ENCODE results near the gene EFTUD2. TPM values are rescaled to one million over a fixed set of nuclear protein-coding genes. Genes with fewer than 3 reads are reported as not detected.

EFTUD2 gene
- total RNA-seq, 4 donors from 2014 or later: 53.4 to 85.7 (median 59.8) TPM

- no peak overlapping the region for H3K4me3 ChIP-seq
- DNase-seq: no peak
- H3K4me1 ChIP-seq: peaks cover 17 to 35% (median 23%) of the 10 kb centered on the region in 3 donors
- TF ChIP-seq CTCF (IDR thresholded peaks at IDR 0.05): no peak
- no peak for TF ChIP-seq POLR2A (IDR thresholded peaks at IDR 0.05)
- 70 to 73% methylated on average over 7 to 8 of the region's 11 CpGs for WGBS, 2 donors
- H3K27ac ChIP-seq: no peak overlapping the region
- intact Hi-C loops (cut with DNase I): loop anchor here (5.0 kb wide), 1 partner anchor 101 kb away; no protein-coding TSS in a partner anchor
- H3K36me3 ChIP-seq: peaks cover 0 to 6% (median 0%) of the 10 kb centered on the region in 3 donors
- no peaks in the 10 kb centered on the region for H3K9me3 ChIP-seq
- H3K27me3 ChIP-seq: no peaks in the 10 kb centered on the region
These were observed 22.1 kb upstream of the EFTUD2 start for GRCh38 chr17:44921122-44921882.

GRCh38 chr17:44920565-44920940, 21.3 kb upstream of the EFTUD2 start:
- no peaks in the 10 kb centered on the region for H3K9me3 ChIP-seq
- 42 to 82% methylated on average over 2 to 7 of the region's 7 CpGs for WGBS, 2 donors
- H3K4me1 ChIP-seq: peaks cover 21 to 43% (median 27%) of the 10 kb centered on the region in 3 donors
- H3K27ac ChIP-seq: no peak overlapping the region
- no peaks in the 10 kb centered on the region for H3K36me3 ChIP-seq
- no peaks in the 10 kb centered on the region for H3K27me3 ChIP-seq
- no peak for TF ChIP-seq CTCF (IDR thresholded peaks at IDR 0.05)
- TF ChIP-seq POLR2A (IDR thresholded peaks at IDR 0.05): no peak
- DNase-seq: no peak
- intact Hi-C loops (cut with DNase I): loop anchor here (5.0 kb wide), 1 partner anchor 102 kb away; no protein-coding TSS in a partner anchor
- H3K4me3 ChIP-seq: no peak overlapping the region

GRCh38 chr17:44919885-44920564, 20.8 kb upstream of the EFTUD2 start:
- DNase-seq: peak; percentile 25
- 3 to 6% methylated on average over 4 to 8 of the region's 9 CpGs for WGBS, 2 donors
- no peak overlapping the region for H3K4me3 ChIP-seq
- no peaks in the 10 kb centered on the region for H3K36me3 ChIP-seq
- TF ChIP-seq POLR2A (IDR thresholded peaks at IDR 0.05) (no peak), CTCF (IDR thresholded peaks at IDR 0.05) (peak; percentile 52 to 87 (median 82))
- H3K27ac ChIP-seq: no peak overlapping the region
- no peaks in the 10 kb centered on the region for H3K27me3 ChIP-seq
- peaks cover 21 to 47% (median 27%) of the 10 kb centered on the region in 3 donors for H3K4me1 ChIP-seq
- intact Hi-C loops (cut with DNase I): loop anchor here (5.0 kb wide), 1 partner anchor 102 kb away; no protein-coding TSS in a partner anchor
- H3K9me3 ChIP-seq: no peaks in the 10 kb centered on the region

GRCh38 chr17:44919411-44919810, 20.2 kb upstream of the EFTUD2 start:
- Histone ChIP-seq H3K4me3 (no peak overlapping the region), H3K27me3 (no peaks in the 10 kb centered on the region), H3K27ac (no peak overlapping the region), H3K9me3 (no peaks in the 10 kb centered on the region), H3K36me3 (no peaks in the 10 kb centered on the region), H3K4me1 (peaks cover 21 to 47% (median 27%) of the 10 kb centered on the region in 3 donors)
- intact Hi-C loops (cut with DNase I): no loop called here
- no peak for DNase-seq
- no peak for TF ChIP-seq POLR2A (IDR thresholded peaks at IDR 0.05)
- TF ChIP-seq CTCF (IDR thresholded peaks at IDR 0.05): peak in 1 of 6 experiments; percentile 2
- 63 to 89% methylated on average over 2 of the region's 2 CpGs for WGBS, 2 donors

GRCh38 chr17:44918006-44918405, 18.8 kb upstream of the EFTUD2 start:
- Histone ChIP-seq H3K27me3 (peaks cover 0 to 10% (median 0%) of the 10 kb centered on the region in 4 donors), H3K4me1 (peaks cover 21 to 47% (median 27%) of the 10 kb centered on the region in 3 donors), H3K27ac (no peak overlapping the region), H3K9me3 (no peaks in the 10 kb centered on the region), H3K36me3 (no peaks in the 10 kb centered on the region), H3K4me3 (no peak overlapping the region)
- DNase-seq: no peak
- intact Hi-C loops (cut with DNase I): no loop called here
- WGBS, 2 donors: 52 to 53% methylated on average over 2 of the region's 2 CpGs
- TF ChIP-seq CTCF (IDR thresholded peaks at IDR 0.05) (no peak), POLR2A (IDR thresholded peaks at IDR 0.05) (no peak)
